Right atrium auricular region (tissue), 2 donors: ENCODE data around the gene ADARB2. TPM values are rescaled to one million over a fixed set of nuclear protein-coding genes. Genes with fewer than 3 reads are reported as not detected.
"Not testable (repeated sequence)": the region's sequence is repeated elsewhere in the genome, so short reads cannot be mapped to it uniquely, and the experiment has no call there.

Experiments used
- DNase-seq: peaks from one replicate; pipeline ENCODE4 v3.0.0-alpha.2; 2019; ENCODE audit warnings: low spot score
- H3K27ac ChIP-seq, 2 donors: fragments of 200-600 bp; sonication (generic); 1 replicate in 1 of 2; 2 replicates in 1 of 2; pipeline ENCODE4 v1.5.1; 2016 to 2019
- H3K27me3 ChIP-seq, 2 donors: fragments of 200-600 bp; sonication (generic); one replicate each; pipeline versions ENCODE4 v1.5.1 to v1.6.0; 2017 to 2019
- H3K36me3 ChIP-seq: fragments of 200-600 bp; sonication (generic); one replicate; pipeline ENCODE4 v1.5.1; 2016
- H3K4me1 ChIP-seq, 2 donors: fragments of 200-600 bp; sonication (generic); one replicate each; pipeline versions ENCODE4 v1.5.1 to v1.6.0; 2017 to 2019
- H3K4me3 ChIP-seq, 2 donors: fragments of 200-600 bp; sonication (generic); 1 replicate in 1 of 2; 2 replicates in 1 of 2; pipeline ENCODE4 v1.5.1; 2017 to 2019; ENCODE audit warnings: mild to moderate bottlenecking in 1 of 2, moderate library complexity in 1 of 2
- H3K9me3 ChIP-seq, 2 donors: fragments of 200-600 bp; sonication (generic); one replicate each; pipeline ENCODE4 v1.5.1; 2019
- total RNA-seq, 2 donors: library from RNA; depleted of rRNA; stranded (reverse); fragments of >200 nt; gene quantifications; one replicate each; pipeline ENCODE4 v1.1.0, GENCODE V29; 2016
- TF ChIP-seq, protein P1 (sequence below), 2 donors: fragments of 200-600 bp; sonication (generic); IDR thresholded peaks; one replicate each; pipeline ENCODE4 v1.5.1; 2019; ENCODE audit warnings: antibody characterized with exemption in 2 of 2

The ADARB2 gene
- total RNA-seq, 2 donors from 2014 or later: 0.33 to 0.71 TPM

DNA sequence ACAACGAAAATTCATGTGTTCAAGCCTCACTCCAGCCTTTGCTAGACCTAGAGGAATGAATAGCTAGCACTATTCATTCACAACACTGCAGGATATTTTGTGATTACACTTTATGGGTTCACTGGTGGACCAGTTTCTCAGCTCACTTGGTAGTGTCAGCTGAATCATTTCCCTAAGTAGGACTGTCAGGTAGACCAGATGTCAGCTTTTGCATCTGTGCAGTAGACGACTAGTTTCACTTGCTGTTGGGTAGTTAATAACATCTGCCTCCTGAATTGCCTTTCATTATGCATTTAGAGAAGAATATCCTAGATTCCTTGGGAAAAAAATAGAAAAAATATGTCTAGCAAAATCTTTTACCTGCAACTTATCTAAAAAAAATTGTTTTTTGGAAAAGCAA, 296.4 kb downstream of the ADARB2 start:
- DNase-seq: no peak

DNA sequence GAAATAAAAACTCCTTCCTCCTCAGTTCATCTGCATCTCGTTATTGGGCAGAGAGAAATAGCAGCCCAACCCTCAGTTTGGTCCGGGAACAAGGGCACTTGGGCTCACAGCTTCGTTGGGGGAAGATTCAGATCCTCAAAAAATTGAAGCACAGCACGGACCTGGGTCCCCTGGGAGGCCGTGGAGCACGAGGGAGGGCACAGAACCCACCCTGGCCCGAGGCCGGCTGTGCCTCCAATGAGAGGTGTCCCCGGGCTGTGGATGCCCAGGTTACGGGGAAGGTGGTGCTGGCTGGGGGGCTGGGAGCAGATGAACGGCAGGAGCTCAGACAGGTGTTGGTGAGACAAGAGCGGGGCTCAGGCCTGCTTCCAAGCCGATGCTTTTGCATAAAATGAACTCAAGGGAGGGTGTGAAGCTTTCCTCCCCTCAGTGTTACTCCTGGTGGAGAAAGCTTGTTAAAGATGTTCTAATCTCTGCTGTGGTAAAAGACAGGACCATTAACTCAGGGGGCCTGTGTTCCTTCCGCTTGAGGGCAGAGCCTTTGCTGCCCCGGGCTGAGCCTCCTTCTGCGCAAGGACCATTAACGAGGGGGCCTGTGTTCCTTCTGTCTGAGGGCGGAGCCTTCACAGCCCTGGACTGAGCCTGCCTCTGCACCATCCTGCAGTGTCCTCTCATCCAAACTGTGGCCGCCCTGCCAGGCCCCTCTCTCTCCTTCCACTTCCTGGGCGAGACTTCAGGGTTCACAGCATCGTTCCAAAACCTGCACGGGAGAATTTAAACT, 302.2 kb downstream of the ADARB2 start:
- H3K27me3 ChIP-seq: no peaks in the 10 kb centered on the region
- H3K4me1 ChIP-seq: no peaks in the 10 kb centered on the region
- TF ChIP-seq, protein P1, sequence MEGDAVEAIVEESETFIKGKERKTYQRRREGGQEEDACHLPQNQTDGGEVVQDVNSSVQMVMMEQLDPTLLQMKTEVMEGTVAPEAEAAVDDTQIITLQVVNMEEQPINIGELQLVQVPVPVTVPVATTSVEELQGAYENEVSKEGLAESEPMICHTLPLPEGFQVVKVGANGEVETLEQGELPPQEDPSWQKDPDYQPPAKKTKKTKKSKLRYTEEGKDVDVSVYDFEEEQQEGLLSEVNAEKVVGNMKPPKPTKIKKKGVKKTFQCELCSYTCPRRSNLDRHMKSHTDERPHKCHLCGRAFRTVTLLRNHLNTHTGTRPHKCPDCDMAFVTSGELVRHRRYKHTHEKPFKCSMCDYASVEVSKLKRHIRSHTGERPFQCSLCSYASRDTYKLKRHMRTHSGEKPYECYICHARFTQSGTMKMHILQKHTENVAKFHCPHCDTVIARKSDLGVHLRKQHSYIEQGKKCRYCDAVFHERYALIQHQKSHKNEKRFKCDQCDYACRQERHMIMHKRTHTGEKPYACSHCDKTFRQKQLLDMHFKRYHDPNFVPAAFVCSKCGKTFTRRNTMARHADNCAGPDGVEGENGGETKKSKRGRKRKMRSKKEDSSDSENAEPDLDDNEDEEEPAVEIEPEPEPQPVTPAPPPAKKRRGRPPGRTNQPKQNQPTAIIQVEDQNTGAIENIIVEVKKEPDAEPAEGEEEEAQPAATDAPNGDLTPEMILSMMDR (IDR thresholded peaks at IDR 0.05): no peak
- H3K27ac ChIP-seq: no peak overlapping the region
- H3K36me3 ChIP-seq: no peaks in the 10 kb centered on the region
- DNase-seq: peak; percentile 42
- no peak overlapping the region for H3K4me3 ChIP-seq
- peaks cover 0 to 15% of the 10 kb centered on the region in 2 donors for H3K9me3 ChIP-seq

More for the DNA sequence above, 296.4 kb downstream of the ADARB2 start:
- Histone ChIP-seq H3K36me3 (no peaks in the 10 kb centered on the region), H3K4me1 (no peaks in the 10 kb centered on the region), H3K27ac (no peak overlapping the region), H3K9me3 (no peaks in the 10 kb centered on the region), H3K27me3 (no peaks in the 10 kb centered on the region), H3K4me3 (no peak overlapping the region)
- TF ChIP-seq, protein P1 (IDR thresholded peaks at IDR 0.05): no peak

DNA sequence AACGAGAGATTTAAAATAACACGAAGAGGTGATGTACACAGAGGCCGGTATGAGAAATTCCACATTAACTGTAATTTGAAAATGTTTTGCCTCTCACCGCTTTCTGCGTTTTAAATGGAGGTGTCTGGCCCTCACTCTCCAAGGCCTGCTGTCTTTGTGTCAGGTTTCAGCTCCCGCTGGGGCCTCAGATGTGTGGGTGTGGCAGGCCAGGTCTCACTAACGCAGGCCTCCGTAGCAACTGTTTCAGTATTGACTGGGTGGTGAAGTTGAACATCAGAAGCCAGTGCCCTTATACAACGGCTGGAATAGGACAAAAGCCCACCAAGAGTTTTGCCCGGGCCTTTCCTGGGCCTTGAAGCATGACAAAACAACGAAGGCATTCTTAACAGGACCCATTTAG, 303.1 kb downstream of the ADARB2 start:
- TF ChIP-seq, protein P1 (IDR thresholded peaks at IDR 0.05): no peak
- Histone ChIP-seq H3K27ac (no peak overlapping the region), H3K9me3 (peaks cover 0 to 15% of the 10 kb centered on the region in 2 donors), H3K4me3 (no peak overlapping the region), H3K27me3 (no peaks in the 10 kb centered on the region), H3K36me3 (no peaks in the 10 kb centered on the region), H3K4me1 (no peaks in the 10 kb centered on the region)
- DNase-seq: no peak

DNA sequence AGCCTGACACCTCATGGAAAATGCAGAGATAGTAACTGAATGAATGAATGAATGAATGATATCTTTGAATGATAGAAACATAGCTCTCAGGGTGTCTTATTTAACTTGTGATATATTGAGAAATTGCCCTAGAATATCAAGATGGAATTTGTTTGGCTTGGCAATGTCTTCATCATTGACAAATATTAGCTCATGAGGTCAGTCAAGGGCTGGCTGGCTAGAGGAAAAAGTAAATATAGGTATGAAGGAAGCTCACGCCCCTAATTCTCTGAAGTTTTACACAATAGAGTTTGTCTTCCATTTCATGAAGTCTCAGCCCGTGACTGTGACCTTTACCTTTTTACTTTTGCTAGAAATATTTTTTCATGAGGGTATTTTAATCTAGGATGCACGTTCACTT, 305.2 kb downstream of the ADARB2 start:
- Histone ChIP-seq H3K4me3 (no peak overlapping the region), H3K27me3 (no peaks in the 10 kb centered on the region), H3K36me3 (no peaks in the 10 kb centered on the region), H3K9me3 (peaks cover 0 to 15% of the 10 kb centered on the region in 2 donors), H3K4me1 (no peaks in the 10 kb centered on the region), H3K27ac (no peak overlapping the region)
- no peak for DNase-seq
- TF ChIP-seq, protein P1 (IDR thresholded peaks at IDR 0.05): no peak

DNA sequence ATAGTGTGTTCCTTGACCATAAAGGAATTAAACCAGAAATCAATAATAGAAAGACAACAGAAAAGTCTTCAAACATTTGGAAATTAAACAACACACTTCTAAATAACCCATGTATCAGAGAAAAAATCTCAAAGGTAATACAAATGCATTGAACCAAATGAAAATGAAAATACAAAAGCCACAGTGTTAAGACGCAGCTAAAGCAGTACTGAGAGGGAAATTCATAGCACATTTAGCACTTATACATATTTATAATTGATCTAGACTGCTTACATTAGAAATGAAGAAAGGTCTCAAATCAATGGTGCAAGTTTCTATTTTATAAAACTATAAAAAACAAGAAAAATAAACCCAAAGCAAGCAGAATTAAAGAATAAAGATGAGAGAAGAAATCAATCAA, 306.1 kb downstream of the ADARB2 start:
- H3K9me3 ChIP-seq: peaks cover 0 to 15% of the 10 kb centered on the region in 2 donors
- TF ChIP-seq, protein P1 (IDR thresholded peaks at IDR 0.05): no peak
- DNase-seq: no peak
- H3K4me1 ChIP-seq: no peaks in the 10 kb centered on the region
- H3K36me3 ChIP-seq: no peaks in the 10 kb centered on the region
- no peak overlapping the region for H3K27ac ChIP-seq
- H3K4me3 ChIP-seq: no peak overlapping the region
- H3K27me3 ChIP-seq: no peaks in the 10 kb centered on the region

DNA sequence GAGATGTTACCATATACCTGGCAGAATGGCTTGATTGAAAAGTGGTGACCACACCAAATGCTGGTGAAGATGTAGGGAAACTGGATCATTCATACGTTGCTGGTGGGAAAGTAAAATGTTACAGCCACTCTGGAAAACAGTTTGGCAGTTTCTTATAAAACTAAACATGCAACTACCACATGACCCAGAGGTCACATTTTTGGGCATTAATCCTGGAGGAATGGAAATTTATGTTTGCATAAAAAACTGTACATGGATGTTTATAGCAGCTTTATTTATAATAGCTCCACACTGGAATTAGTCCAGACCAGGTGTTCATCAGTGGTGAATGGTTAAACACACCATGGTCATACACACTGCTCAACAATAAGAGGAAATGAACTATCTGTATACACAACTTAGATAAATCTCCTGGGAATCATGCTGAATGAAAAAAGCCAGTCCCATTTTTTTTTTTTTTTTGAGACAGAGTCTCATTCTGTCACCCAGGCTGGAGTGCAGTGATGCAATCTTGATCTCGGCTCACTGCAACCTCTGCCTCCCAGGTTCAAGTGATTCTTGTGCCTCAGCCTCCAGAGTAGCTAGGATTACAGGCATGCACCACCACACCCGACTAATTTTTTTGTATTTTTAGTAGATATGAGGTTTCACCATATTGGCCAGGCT, 309.7 kb downstream of the ADARB2 start:
- H3K27me3 ChIP-seq, DNase-seq, H3K4me1 ChIP-seq, H3K27ac ChIP-seq, H3K36me3 ChIP-seq, H3K4me3 ChIP-seq: not testable (repeated sequence)
- peaks cover 0 to 15% of the 10 kb centered on the region in 2 donors for H3K9me3 ChIP-seq
